CD4-positive, alpha-beta T cell treated with Interferon gamma for 1 hour (primary cell): ENCODE measurements around the gene OLFML2B.

ENCODE experiments used
- DNase-seq: peaks from one replicate; pipeline ENCODE4 v3.0.0-alpha.2; 2020

OLFML2B gene

DNA sequence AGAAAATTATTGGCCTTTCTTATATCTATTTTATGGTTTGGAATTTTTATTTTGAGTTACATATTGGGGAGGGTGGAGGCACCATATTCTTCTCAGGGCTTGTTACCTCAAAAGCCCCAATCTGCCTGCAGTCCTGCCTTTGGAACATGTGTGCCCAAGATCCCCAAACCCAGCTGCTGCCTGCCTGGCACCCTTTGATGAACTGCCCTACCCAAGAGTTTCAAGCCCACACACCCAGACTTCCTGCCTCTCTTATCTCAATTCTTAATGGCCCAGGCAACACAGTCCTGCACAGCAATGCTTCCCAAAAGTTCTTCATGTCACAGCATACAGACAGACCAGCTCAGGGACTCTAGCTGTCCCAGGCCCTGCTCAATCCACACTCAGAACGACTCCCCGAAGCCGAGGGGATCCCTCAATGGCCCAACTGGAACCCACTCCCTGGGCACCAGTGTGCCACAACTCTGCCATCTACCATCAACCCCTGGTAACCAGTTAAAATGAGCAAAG is 19.2 kb downstream of the OLFML2B start:
- DNase-seq = no peak

DNA sequence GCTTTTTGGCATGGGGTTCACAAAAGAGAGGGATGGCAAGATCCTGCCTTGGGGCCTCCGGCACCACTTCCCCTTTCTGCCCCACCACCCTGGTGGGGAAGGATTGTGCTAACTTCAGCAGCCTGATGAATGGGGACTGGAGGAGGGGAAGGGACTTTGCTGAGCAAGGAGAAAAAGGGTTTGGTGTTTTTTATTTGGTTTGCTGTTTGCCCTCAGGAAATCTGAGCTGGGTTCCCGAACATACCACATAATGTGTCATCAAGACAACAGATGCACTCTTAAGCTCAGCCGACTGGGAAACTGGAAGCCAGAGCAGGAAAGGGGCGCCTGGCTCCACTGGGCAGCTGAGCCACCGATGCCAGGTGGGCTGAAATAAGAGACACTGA is 19.8 kb downstream of the OLFML2B start:
- peak; percentile 16 for DNase-seq

DNA sequence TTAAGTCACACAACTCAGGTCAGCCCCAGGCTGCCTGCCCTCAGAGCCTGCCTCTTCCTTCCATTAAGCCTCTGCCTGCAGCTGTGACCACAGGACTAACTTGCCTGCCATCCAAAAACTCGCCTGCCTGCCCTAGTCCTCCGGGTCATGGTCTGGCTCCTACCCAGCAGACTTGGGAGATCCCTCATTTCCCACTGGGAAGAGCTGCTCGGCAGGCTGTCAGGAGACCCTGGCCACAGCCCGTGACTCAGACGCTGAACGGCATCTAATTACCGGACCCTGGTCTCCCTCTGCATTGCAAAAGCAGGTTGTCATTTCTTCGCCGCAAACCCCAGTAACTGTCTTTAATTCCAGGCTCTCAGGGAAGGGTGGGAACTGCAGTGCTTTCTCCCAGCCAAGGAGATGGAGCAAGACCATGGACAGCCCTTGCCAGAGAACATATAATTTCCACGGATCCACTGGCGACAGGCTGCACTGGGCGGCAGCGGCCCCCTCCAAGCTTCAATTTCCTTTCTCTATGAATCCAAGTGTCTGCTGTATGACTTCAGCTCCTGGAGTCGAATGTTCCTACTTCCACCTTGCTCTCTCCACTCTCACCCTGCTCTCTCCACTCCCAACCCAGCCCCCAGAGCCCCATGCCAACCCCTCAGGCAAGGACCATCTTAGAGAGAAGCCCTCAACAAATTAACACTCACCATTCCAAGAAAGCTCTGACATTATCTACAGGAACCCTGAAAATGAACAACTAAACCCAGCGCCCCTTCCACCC is 20.4 kb downstream of the OLFML2B start:
- DNase-seq = no peak

DNA sequence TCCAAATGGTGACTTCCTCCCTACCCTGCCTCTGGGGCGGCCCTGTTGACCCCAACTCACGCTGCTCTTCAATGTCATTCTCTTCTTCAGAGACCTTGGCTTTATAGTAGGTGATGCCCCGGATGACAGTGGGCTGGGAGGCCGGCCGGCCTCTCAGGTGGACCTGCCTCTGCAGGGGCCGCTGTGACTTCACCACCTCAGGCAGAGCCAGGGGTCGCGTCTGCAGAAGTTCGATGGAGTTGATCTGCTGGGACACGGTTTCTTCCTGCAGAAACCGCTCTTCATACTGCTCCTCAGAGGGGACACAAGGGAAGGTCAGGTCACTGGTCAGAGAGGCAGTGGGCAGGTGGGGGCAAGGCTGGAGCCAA is 23.6 kb downstream of the OLFML2B start:
- DNase-seq = no peak

DNA sequence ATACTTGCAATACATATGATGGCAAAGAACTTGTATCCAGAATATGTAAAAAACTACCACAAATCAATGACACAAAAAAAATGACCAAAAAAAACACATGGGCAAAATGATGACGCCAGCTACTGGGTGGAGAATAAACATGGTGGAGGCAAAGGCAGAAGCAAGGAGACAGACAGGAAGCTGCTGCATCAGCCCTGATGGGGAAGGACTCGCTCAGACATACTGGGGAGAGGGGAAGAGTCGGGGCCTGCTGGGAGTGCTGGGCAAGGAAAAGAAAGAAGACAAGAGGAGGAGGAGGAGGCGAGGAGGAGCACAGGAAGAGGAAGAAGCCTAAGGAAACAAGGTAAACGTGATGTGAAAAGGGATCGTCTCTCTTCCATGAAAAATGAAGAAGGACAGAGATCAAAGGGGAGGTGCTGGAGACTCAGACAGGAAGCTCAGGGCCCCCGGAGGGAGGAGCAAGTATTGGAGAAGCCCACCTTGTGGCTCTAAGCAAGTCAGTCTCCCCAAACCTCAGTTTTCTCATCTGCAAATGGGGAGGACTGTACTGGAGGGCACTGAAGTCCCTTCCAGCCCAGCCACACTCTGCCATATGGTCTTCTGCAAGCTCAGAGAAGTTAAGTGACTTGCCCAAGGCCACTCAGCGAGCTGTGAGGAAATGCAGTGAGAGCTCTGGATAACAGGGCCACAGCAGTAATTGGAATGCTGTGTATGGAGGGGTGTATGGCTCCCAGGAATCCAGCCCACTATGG is 24.2 kb downstream of the OLFML2B start:
- DNase-seq = no peak

DNA sequence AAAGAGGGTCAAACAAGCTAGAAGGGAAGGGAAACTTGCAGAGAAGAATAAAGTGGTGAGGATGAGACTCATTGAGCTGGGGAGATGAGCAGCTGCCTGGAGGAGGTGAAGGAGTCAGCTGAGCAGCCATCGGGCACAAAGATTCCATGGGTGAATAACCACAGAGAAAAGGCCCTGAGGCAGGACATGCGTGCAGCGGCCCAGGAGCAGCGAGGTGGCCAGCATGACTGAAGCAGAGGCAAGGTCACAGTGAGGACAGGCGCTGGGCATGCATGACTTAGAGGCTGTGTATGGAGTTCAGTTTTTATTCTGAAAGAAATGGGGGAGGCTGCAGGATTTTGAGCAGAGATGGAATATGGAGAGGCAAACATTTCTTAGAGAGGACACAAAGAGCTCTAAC is 24.9 kb downstream of the OLFML2B start:
- DNase-seq = no peak

DNA sequence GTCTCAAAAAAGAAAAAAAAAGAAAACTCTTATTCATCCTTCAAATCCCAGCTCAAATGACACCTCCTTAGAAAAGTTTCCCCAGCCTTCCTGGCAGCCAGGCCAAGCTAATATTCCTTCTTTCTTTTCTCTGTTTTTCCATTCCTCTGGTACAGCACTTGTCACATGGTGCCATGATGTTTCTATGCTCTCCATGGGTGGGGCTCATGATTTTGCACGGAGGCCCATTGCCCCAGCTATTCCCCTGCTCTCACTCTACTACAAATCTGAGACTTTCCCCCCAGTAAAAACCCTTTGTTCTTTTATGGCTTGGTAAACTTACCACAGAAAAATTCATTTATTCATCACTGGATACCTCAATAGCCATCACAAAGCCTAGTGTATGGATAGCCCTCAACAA is 26.5 kb downstream of the OLFML2B start:
- no peak for DNase-seq

DNA sequence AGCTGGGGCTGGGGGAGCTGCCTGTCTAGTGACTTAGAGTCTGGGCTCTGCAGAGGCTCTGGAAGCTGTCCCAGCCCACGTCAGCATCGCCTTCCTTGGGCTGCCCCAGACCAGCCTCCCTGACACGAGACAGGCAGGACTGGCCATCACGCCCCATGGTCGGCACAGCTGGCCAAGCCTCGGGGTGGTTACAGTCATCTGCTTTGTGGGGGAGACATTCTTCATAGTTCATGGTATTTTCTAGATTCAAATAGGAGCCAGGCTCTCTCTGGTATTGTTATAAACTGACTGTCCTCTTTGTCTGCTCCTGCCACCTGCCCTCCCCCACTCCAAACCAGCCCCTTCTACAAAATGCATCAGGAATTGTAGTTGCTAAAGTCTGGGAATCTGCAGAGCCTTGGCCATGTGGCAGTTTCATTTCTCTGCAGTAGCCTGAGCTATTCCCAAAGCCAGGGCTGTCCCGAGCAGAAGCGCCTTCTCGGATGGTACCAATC is 29.4 kb downstream of the OLFML2B start:
- DNase-seq = no peak

DNA sequence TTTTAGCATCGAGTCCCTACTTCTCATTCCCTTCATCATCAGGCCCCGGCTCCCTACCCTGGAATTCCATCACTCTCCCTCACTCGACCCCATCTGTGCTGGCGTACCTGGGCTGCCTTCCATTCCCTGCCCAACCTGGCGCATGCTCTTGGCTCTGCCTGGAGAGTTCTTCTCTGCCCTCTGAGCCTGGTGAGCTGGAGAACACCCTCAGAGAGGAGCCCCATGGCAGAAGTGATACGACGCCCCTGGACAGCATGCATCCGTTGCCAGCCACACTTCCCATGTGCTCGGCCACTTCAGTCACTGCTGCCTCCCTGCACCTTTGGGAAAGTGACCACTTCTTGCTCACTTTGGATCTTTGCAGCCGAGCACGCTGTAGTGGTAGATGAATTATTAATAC is 30.1 kb downstream of the OLFML2B start:
- no peak for DNase-seq

DNA sequence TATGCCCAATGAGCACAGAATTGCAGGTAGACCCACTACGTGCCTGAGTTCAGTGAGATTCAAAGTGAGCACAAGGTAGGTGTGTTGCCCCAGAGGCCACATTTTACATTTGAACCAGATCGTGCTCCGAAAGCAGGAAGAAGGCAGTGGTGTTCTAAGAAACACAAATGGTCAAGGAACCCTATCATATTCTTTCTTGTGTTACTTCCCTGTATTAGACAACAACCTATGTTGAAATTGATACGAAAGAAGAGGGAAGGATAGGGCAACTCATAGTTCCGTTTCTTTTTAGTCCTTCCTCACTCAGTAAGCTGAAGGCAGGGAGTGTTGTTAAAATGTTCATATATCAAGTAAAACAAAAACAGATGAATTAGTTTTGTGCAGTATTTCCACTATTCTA is 33.9 kb downstream of the OLFML2B start:
- DNase-seq = no peak

DNA sequence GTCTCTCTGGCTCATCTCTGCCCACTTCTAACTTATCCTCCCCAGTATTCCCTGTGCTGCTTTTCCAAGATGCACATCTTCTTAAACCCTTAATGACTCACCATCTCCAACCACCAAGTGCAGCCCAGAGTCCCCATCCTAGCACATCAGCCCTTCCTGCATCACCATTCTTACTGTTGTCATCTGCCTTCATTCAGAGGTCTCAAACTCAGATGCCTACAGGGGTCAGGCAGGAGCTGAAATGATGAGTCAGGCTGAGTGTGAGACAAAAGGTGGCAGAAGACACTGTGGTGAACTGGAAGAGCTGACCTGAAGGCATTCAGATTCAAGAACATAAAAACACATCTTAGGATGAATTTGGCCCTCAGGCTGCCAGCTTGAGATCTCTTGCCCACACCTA is 34.6 kb downstream of the OLFML2B start:
- DNase-seq = no peak

DNA sequence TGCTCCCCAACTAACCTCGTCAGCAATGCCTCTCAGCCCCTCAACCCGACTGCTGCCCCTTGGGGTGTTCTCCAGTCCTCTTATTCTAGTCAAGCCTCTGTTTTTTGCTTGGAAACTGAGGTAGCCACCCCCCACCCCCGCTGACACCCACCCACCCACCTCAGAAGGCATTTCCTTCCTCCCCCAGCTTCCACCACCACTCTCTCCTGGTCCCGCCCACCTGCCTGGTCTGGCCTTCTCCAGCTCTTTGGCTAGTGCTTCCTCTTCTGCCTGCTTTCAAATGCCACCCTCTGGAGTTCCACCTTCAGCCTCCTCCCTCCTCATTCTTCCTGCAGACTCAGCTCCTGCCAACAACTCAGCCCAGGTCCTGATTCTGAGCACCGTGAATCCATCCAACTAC is 35.3 kb downstream of the OLFML2B start:
- DNase-seq = no peak

DNA sequence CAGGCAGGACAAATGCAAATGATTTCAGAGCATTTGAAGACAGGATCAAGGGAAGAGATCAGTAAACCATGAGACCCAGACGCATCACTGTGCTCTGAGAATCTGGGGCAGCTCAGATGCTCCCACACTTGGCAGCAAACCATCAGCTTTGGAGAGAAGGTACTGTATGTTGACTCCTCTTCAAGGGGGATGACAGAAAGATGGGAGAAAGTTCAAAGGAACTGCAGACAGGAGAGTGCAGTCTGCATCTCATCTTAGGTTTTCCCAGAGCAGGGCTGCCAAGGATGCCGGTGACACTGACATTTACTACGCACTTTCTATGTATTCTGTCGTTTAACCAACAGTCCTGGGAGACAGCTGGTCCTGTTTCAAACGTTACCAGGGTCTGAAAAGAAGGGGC is 35.8 kb downstream of the OLFML2B start:
- DNase-seq = no peak

DNA sequence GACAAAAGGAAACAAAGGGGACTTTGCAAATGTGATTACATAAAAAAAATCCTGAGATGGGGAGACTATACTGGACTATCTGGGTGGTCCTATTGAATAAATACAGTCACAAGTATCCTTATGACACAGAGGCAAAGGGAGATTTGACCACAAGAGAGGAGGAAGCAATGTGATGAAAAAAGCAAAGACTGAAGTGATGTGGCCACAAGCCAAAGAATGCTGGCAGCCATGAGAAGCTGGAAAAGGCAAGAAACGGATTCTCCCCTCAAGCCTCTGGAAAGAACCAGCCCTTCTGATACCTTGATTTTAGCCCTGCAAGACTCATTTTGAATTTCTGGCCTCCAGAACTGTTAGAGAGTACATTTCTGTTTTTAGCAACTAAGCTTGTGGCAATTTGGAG is 36.4 kb downstream of the OLFML2B start:
- no peak for DNase-seq

DNA sequence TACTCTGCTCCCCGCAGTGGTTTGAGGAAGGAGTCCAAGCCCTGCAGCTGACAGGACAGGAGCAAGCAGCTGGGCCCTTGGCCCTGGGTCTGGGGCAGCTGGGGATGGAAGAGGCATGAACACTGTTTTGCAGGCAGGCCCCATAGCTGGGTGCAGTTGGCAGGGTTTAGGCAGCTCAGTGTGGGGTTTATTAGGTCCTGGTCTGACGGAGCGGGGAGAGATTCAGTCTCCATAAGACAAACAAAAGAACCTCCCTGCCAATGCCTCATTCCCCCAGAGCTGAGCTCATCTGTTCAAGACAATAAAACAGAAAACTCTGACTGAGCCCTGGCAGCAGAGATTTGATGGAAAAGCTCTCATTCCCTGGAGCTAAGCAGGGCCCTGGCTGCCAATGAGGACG is 37.3 kb downstream of the OLFML2B start:
- DNase-seq = no peak

DNA sequence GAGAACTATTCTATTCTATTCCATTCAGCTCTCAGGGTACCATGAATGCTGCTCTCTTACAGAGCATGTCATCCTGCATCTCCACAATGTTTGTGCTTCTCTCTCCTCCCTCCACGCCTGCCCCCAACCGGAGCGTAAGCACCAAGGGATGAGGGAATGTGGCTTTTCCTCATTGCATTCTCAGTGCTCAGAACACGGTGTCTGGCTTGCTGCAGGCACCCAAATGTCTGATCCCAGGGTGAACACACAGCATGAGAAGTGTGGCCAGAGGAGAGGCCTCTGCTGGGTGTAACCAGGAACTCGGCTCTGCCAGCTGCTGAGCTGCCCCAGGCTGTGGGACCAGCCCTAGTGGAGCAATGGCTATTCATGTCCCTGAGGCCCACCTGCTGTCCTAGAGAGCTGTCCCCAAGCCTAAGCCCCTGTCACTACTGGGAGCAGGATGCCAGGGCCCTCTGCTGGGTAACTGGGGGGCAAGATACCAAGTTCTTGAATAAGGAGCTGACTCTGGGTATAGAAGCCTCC is 38.3 kb downstream of the OLFML2B start:
- no peak for DNase-seq

DNA sequence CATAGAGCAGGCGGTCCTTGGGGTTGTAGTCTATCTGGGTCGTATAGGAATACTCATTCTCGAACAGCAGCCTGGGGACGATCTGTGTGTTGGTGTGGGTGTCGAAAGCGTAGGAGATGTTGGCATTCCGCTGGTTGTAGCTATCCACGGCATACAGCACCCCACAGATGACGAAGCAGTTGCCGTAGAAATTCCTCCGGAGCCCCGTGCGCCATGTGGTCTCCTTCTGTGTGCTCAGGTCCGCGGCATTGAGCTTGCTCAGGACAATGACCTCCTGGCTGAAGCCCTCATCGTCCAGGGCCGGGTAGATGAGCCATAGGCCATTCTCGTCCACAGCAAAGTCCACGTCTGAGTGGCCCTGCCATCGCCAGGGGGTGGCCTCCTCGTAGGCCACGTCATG is 39.9 kb downstream of the OLFML2B start:
- DNase-seq = no peak

DNA sequence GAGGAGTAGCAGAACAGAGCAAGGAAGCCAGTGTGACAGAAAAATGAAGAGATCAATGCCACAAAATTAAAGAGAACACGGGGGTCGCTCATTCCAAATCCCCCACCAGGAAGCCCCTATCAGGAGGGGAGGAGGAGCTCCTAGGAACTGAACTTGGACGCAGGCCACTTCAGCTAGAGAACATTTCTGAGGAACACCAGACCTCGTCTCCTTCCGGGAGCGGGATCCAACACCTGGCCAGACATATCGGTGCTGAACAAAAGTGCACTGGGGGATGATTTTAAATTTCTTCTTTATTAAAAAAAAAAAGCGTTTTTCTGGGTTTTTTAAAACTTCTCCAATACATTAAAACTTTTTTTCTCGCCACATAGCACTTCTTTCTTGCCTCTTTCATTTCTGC is 40.8 kb downstream of the OLFML2B start:
- DNase-seq = no peak

DNA sequence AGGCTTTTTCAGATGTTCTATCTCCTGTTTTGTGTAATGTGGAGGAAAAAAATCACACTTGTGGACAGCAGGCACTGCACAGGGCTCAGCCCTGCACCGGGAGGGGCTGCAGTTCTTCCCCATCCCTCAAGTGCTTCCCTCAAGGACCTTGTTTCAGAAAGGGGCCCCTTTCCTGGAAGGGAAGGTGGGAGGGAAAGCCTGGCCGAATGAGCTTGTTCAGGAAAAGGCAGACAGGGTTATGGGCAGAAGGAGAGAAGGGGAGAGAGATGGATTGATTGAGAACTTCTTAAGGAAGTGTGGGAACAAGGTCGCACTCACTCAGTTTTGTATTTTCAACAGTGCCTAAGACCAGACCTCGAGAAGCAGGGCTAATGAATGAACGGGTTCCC is 41.2 kb downstream of the OLFML2B start:
- no peak for DNase-seq

DNA sequence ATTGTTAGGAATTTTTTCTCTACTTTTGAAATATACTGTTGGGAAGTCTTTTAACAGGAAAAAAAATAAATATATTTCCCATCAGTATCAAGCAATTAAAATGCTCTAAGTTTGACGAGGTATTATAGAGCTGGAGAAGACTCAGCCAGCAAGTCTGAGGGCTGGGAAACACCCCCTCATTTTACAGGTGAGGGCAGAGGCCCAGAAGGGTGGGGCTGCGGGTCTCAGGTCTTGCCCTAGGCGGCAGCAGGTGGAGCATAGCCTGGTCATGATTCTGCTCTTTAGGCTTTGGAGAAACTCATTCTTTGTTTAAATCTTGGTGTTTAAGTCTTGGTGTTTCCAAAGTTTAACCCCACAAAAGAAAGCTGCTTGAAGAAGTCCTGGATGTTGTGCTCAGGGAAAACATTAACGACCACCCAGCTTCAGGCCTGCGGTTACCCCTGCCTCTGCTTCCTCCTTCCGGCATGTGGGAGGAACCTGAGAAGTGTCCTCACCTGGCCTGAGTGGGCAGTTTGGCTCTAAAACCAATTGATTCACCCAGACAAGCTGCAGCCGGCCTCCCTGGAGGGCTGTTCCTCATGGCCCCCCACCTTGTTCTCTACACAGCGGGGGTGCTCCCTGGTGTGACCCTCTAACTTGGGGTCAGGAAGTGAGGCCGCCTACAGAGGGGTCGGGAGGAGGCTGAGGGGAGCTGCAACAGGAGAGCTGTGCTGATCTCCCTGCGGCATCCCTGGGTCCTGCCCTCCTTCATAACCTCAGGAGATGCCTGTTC is 41.7 kb downstream of the OLFML2B start:
- DNase-seq = no peak

DNA sequence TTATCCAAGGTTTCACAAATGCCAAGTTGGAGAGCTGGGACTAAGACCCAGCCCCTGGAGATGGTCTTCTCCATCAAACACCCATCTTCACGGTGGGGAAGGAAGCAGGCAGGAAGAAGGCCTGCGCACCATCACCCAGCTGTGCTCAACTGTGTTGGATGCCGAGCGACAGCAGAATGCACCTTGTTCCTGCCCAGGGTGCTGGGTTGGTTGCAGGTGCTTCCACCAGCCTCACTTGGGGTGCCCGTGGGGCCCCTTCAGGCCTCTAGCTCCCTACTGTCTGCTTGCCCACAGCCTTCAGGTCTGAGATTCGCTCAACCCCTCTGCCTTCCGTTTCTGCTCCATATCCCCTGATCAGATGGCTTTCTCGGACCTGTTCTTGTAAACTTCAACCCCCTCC is 42.5 kb downstream of the OLFML2B start:
- DNase-seq = no peak

DNA sequence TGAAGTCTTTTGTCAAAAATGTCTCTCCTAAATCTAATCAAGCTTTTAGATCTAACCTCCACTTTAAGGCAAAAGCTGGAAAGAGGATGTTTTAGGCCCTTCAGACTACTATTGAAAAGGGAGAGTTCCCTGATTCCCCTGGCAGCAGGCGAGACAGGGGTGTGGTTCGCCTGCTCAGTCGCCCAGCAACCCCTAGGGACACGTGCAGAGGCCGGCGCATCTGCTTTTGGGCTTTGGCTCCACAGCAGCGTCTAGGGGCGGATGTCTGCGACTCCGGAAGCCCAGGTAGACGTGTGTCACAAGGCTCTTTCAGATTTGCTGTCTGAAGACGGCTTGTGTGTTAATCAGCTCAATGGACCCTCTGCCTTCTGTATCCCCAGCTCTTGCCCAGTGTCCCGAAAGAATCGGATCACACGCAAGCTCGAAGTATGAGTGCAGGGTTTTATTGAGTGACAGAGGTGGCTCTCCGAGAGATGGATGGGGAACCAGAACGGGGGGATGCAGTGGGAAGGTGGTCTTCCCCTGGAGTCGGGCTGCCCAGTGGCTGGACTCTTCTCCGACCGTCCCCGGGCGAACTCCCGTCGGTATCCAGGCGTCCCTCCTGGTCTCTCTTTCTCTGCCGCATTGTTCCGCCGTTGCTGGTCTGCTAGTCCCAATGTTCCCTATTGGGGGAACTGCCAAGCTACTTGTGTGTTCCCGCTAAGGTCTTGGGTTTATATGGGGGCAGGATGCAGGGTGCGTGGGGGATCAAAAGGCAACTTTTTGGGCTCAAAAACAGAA is 45.5 kb downstream of the OLFML2B start:
- no peak for DNase-seq
